Testis (tissue), 2 donors: Measurements from ENCODE around the gene BCL2L1.

Source experiments
- CTCF ChIP-seq, 3 experiments: fragments of 450-650 bp in 2 of 3; fragments of 200-600 bp in 1 of 3; sonication (generic) in 1 of 3; IDR thresholded peaks; one replicate each; pipeline ENCODE4 v1.5.1; 2016 to 2019; ENCODE audit warnings: antibody characterized with exemption in 3 of 3, mild to moderate bottlenecking in 2 of 3, moderate library complexity in 1 of 3
- POLR2A ChIP-seq: fragments of 450-650 bp; IDR thresholded peaks from one replicate; pipeline ENCODE4 v1.6.1; 2017; ENCODE audit warnings: antibody characterized with exemption, mild to moderate bottlenecking, moderate library complexity

DNA sequence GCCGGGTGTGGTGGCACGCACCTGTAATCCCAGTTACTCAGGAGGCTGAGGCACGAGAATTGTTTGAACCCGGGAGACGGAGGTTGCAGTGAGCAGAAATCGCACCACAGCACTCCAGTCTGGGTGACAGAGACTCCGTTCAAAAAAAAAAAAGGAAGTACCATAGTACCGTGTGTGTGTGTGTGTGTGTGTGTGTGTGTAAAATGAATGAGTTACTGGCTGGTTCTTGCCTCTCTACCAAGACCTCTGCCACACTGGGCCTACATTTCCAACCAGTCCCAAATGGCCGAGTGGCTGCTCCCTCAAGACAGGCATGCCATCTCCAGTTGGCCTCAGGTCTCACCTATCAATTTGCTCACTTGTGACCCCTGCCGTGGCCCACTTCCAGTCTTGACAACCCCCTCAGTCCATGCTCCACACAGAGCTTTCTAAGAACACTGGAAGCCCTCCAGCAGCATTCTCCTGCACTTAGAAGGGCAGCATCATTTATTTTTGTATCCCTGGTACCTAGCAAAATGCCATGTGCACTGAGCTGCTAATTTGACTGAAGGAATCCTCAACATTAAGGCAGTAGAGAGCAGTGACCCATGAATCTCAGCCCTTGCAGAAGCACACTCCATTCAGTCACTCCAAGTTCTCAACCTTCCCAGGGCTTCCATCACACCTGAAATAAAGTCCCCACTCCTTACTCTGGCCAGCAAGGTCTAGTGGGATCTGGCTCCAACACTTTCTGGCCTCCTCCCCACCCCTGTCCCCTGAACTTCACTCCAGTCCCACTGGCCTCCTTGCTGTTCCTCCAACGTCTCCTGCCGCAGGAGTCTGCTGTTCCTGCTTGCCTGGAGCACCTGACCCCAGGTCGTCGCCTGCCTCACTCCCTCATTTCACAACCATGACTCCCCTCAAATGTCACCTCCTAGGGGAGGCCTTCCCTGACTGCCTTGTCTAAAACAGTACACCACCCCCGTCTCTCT lies 55.1 kb downstream of the BCL2L1 start:
- TF ChIP-seq CTCF (IDR thresholded peaks at IDR 0.05) (no peak), POLR2A (no peak)
